Coronary artery (tissue), 2 donors: ENCODE data around the gene GTF2IRD1.
"Not testable (repeated sequence)": the region's sequence is repeated elsewhere in the genome, so short reads cannot be mapped to it uniquely, and the experiment has no call there.

ENCODE experiments used
- DNase-seq: peaks from one replicate; pipeline ENCODE4 v3.0.0-alpha.2; 2017; ENCODE audit warnings: low spot score
- H3K27ac ChIP-seq, 2 donors: fragments of 200-600 bp; sonication (generic); one replicate each; pipeline ENCODE4 v1.5.1; 2016 to 2019
- H3K4me3 ChIP-seq: fragments of 200-600 bp; sonication (generic); 2 replicates; pipeline ENCODE4 v1.5.1; 2016; ENCODE audit warnings: mild to moderate bottlenecking, moderate library complexity
- TF ChIP-seq, protein P1 (sequence below): fragments of 200-600 bp; sonication (generic); IDR thresholded peaks from one replicate; pipeline ENCODE4 v1.5.1; 2019; ENCODE audit warnings: antibody characterized with exemption

The GTF2IRD1 gene

DNA sequence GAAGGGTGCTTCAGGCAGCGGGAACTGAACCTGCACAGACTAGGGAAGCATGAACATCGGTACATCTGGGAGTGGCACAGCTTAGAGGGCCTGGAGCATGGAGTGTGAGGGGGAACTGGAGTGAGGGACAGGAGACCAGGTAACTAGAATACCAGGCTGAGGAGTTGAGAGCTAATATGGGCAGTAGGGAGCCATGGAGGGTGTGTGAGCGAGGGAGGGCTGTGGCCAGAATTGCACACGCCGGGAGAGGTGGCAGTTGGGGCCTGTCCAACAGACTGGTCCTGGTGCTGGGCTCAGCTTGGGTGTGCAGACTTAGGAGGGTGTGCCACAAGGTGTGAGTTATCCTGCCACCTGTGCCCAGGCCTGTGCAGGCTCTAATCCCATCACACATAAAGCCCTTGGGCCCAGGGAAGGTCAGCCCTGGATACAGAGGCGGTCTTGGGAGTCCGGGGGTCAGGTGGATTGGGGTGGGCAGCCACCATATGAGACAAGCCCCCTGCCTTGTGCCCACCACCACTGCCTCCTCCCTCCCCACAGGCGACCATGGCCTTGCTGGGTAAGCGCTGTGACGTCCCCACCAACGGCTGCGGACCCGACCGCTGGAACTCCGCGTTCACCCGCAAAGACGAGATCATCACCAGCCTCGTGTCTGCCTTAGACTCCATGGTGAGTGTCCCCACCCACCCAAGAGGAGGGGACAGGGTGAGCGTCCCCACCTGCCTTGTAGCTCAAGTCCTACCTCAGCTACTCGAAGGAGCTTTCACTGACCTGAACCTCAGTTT is 54.0 kb downstream of the GTF2IRD1 start:
- no peak overlapping the region for H3K27ac ChIP-seq
- H3K4me3 ChIP-seq = no peak overlapping the region
- TF ChIP-seq, protein P1, sequence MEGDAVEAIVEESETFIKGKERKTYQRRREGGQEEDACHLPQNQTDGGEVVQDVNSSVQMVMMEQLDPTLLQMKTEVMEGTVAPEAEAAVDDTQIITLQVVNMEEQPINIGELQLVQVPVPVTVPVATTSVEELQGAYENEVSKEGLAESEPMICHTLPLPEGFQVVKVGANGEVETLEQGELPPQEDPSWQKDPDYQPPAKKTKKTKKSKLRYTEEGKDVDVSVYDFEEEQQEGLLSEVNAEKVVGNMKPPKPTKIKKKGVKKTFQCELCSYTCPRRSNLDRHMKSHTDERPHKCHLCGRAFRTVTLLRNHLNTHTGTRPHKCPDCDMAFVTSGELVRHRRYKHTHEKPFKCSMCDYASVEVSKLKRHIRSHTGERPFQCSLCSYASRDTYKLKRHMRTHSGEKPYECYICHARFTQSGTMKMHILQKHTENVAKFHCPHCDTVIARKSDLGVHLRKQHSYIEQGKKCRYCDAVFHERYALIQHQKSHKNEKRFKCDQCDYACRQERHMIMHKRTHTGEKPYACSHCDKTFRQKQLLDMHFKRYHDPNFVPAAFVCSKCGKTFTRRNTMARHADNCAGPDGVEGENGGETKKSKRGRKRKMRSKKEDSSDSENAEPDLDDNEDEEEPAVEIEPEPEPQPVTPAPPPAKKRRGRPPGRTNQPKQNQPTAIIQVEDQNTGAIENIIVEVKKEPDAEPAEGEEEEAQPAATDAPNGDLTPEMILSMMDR = no peak
- no peak for DNase-seq

GRCh38 chr7:74509453-74509852 is 55.7 kb downstream of the GTF2IRD1 start:
- H3K27ac ChIP-seq, H3K4me3 ChIP-seq: not testable (repeated sequence)

DNA sequence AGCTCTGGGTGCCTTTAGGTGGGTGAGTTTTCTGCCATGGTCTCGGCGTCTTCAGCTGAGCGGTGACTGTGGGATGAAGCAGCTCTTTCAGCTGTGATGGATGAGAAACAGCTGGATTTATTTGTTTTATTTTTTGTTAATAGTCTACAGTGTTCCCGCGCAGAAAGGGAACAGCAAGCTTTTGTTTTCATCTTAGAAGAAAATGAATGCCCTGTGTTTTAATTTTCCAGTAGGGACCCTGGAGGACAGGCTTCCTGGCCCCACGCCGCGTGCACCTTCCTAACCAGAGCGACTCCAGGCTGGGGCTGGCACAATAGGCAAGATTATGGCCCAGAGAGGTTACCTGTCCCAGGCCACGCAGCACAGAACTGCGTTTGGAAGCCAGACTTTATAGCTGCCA is 57.6 kb downstream of the GTF2IRD1 start:
- TF ChIP-seq, protein P1 = no peak
- Histone ChIP-seq H3K27ac (no peak overlapping the region), H3K4me3 (no peak overlapping the region)
- no peak for DNase-seq

More at GRCh38 chr7:74509453-74509852, 55.7 kb downstream of the GTF2IRD1 start:
- not testable (repeated sequence) for DNase-seq

GRCh38 chr7:74512762-74513161 is 59.1 kb downstream of the GTF2IRD1 start:
- DNase-seq = no peak
- Histone ChIP-seq H3K4me3 (no peak overlapping the region), H3K27ac (no peak overlapping the region)
- TF ChIP-seq, protein P1 = no peak

DNA sequence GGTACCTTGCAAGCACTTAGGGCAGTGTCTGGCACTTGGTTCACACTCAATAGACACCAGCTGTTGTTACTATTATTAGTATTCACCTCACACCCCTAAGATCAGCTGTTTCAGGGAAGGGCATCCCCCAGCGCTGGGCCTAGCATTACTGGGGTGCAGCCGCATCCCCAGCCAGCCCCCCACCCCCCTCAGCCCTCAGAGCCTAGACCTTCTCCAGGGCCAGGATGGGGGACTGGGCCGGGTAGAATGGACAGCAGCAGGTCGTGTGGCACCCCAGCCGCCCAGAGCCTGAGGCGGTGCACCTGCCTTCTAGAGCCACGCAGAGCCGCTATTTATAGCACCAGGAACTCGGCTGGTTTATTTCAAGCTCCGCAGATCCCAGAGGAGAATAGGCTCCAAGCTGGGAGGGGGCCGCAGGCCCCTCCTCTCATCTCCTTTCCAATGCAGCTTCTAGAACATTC is 60.5 kb downstream of the GTF2IRD1 start:
- DNase-seq = no peak
- H3K27ac ChIP-seq = no peak overlapping the region
- TF ChIP-seq, protein P1 = no peak
- H3K4me3 ChIP-seq = no peak overlapping the region

DNA sequence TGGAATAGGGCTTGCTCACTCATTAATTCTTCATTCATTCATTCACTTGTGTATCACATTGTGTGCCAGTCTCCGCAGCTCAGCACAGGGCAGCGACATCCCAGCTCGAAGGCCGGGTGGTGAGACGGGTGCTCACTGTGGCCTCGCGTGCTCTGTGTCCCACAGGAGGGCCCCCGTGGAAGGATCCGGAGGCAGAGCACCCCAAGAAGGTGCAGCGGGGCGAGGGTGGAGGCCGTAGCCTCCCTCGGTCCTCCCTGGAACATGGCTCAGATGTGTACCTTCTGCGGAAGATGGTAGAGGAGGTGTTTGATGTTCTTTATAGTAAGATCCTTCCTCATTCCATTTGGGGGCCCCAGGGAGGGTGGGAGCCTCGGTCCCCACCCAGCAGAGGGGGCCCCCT is 61.6 kb downstream of the GTF2IRD1 start:
- Histone ChIP-seq H3K27ac (no peak overlapping the region), H3K4me3 (no peak overlapping the region)
- TF ChIP-seq, protein P1 = no peak
- no peak for DNase-seq

DNA sequence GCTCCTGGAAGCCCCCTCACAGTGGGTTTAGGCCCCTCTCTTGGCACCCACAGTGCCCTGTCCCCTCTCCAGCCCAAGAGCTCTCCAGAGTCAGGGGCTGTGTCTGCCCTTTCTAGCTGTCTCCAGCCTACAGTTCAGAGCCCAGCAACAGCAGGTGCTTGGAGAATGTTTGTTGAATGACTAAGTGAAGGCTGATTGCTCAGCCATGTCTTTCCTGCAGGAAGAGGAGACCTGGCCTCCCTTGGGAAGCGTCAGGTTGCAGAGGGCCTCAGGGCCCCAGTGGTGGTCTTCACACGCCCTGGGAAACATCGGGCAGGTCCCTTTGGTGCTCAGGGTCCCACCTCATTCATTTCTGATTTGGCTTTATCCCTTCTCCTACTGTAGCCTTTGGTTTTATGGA is 62.5 kb downstream of the GTF2IRD1 start:
- no peak for DNase-seq
- TF ChIP-seq, protein P1 = no peak
- no peak overlapping the region for H3K27ac ChIP-seq
- no peak overlapping the region for H3K4me3 ChIP-seq
